ENCODE measurements around the gene KIFC3. TPM values are rescaled to one million over a fixed set of nuclear protein-coding genes. Genes with fewer than 3 reads are reported as not detected.
A peak's percentile ranks its signal among the peaks of the same experiment; 100 is the strongest.

Gene KIFC3
- total and polyA plus RNA-seq, 2 of the 13 experiments (the other 11 are each of a cell fraction or from before 2014, with no cell fraction given), result 42.1 to 45.3 TPM

DNA sequence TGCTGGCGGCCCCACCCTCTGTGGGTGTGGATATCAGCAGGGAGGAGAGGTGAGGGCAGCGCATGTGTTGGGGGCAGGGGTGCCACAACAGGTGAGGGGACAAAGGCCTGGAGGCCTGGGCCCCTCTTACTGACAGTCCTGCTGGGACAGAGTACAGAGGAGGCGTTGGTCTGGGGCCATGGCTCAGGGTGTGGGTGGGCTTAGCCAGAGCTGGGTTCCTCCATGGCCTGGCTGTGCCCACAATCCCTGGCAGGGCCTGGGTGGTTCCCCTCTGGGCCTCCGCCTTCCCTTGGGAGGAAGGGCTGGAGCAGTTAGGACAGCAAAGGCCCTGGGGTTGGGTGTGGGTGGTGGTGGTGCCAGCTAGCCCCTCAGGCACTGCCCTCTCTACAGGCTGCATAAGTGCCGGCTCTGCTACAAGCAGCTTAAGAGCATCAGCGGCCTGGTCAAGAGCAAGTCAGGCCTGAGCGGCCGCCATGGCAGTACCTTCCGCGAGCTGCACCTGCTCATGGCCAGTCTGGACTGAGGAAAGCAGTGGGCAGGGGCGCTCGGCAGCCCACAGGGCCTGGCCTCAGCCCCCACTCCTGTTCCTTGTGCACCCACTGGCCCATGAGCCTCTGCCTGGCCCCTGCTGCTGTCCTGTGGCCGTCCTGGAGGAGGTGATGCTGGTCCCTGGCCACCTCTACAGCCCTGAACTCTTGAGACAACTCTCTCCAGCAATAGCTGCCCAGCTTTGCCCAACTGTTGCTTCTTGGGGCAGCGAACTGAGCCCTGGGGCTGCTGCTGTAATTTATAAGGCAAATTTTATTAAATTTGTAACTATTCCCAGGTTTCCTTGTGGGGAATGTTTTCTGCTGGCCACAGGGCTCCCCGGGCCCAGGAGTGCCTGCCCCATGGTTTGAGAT is 45.6 kb downstream of the KIFC3 start:
- intact Hi-C loops (cut with micrococcal nuclease; ENCODE audit: unreplicated experiment), result loop anchor here (1.0 kb wide), 3 partner anchors 26 to 245 kb away; partner anchors contain the start of gene USB1
- H3K27ac ChIP-seq (ENCODE audit: extremely low read length, insufficient read depth, low read length), result no peak overlapping the region
- peak; percentile 1; the same call in 2 of the 3 replicates for ATAC-seq
- TF ChIP-seq ZNF235 (CRISPR knock-in tag; IDR thresholded peaks at IDR 0.05; ENCODE audit: borderline replicate concordance) (0 out of 2 replicates have a peak, but pooled peaks have one; percentile 45), ZNF562 (CRISPR knock-in tag; IDR thresholded peaks at IDR 0.05; ENCODE audit: borderline replicate concordance) (no peak)
- TF ChIP-seq, protein P1, sequence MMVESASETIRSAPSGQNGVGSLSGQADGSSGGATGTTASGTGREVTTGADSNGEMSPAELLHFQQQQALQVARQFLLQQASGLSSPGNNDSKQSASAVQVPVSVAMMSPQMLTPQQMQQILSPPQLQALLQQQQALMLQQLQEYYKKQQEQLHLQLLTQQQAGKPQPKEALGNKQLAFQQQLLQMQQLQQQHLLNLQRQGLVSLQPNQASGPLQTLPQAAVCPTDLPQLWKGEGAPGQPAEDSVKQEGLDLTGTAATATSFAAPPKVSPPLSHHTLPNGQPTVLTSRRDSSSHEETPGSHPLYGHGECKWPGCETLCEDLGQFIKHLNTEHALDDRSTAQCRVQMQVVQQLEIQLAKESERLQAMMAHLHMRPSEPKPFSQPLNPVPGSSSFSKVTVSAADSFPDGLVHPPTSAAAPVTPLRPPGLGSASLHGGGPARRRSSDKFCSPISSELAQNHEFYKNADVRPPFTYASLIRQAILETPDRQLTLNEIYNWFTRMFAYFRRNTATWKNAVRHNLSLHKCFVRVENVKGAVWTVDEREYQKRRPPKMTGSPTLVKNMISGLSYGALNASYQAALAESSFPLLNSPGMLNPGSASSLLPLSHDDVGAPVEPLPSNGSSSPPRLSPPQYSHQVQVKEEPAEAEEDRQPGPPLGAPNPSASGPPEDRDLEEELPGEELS (CRISPR knock-in tag; IDR thresholded peaks at IDR 0.05), result no peak
- TF ChIP-seq, protein P2, sequence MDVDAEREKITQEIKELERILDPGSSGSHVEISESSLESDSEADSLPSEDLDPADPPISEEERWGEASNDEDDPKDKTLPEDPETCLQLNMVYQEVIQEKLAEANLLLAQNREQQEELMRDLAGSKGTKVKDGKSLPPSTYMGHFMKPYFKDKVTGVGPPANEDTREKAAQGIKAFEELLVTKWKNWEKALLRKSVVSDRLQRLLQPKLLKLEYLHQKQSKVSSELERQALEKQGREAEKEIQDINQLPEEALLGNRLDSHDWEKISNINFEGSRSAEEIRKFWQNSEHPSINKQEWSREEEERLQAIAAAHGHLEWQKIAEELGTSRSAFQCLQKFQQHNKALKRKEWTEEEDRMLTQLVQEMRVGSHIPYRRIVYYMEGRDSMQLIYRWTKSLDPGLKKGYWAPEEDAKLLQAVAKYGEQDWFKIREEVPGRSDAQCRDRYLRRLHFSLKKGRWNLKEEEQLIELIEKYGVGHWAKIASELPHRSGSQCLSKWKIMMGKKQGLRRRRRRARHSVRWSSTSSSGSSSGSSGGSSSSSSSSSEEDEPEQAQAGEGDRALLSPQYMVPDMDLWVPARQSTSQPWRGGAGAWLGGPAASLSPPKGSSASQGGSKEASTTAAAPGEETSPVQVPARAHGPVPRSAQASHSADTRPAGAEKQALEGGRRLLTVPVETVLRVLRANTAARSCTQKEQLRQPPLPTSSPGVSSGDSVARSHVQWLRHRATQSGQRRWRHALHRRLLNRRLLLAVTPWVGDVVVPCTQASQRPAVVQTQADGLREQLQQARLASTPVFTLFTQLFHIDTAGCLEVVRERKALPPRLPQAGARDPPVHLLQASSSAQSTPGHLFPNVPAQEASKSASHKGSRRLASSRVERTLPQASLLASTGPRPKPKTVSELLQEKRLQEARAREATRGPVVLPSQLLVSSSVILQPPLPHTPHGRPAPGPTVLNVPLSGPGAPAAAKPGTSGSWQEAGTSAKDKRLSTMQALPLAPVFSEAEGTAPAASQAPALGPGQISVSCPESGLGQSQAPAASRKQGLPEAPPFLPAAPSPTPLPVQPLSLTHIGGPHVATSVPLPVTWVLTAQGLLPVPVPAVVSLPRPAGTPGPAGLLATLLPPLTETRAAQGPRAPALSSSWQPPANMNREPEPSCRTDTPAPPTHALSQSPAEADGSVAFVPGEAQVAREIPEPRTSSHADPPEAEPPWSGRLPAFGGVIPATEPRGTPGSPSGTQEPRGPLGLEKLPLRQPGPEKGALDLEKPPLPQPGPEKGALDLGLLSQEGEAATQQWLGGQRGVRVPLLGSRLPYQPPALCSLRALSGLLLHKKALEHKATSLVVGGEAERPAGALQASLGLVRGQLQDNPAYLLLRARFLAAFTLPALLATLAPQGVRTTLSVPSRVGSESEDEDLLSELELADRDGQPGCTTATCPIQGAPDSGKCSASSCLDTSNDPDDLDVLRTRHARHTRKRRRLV (CRISPR knock-in tag; IDR thresholded peaks at IDR 0.05), result no peak
- TF ChIP-seq, protein P3, sequence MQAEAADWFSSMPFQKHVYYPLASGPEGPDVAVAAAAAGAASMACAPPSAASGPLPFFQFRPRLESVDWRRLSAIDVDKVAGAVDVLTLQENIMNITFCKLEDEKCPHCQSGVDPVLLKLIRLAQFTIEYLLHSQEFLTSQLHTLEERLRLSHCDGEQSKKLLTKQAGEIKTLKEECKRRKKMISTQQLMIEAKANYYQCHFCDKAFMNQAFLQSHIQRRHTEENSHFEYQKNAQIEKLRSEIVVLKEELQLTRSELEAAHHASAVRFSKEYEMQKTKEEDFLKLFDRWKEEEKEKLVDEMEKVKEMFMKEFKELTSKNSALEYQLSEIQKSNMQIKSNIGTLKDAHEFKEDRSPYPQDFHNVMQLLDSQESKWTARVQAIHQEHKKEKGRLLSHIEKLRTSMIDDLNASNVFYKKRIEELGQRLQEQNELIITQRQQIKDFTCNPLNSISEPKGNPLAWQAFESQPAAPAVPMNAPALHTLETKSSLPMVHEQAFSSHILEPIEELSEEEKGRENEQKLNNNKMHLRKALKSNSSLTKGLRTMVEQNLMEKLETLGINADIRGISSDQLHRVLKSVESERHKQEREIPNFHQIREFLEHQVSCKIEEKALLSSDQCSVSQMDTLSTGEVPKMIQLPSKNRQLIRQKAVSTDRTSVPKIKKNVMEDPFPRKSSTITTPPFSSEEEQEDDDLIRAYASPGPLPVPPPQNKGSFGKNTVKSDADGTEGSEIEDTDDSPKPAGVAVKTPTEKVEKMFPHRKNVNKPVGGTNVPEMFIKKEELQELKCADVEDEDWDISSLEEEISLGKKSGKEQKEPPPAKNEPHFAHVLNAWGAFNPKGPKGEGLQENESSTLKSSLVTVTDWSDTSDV (CRISPR knock-in tag; IDR thresholded peaks at IDR 0.05), result 0 out of 2 replicates have a peak, but pooled peaks have one; percentile 29
- TF ChIP-seq, protein P4, sequence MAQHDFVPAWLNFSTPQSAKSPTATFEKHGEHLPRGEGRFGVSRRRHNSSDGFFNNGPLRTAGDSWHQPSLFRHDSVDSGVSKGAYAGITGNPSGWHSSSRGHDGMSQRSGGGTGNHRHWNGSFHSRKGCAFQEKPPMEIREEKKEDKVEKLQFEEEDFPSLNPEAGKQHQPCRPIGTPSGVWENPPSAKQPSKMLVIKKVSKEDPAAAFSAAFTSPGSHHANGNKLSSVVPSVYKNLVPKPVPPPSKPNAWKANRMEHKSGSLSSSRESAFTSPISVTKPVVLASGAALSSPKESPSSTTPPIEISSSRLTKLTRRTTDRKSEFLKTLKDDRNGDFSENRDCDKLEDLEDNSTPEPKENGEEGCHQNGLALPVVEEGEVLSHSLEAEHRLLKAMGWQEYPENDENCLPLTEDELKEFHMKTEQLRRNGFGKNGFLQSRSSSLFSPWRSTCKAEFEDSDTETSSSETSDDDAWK (CRISPR knock-in tag; IDR thresholded peaks at IDR 0.05), result no peak

More for the DNA sequence above, 45.6 kb downstream of the KIFC3 start:
- Histone ChIP-seq H3K9me3 (ENCODE audit: low read length) (no peaks in the 10 kb centered on the region), H3K4me1 (ENCODE audit: insufficient read depth, low read length) (no peaks in the 10 kb centered on the region), H3K9ac (ENCODE audit: insufficient read depth, low read depth, low read length) (no peak overlapping the region), H2AFZ (ENCODE audit: low read length) (no peak overlapping the region), H3K4me2 (ENCODE audit: low read depth, low read length) (no peak overlapping the region), H3K36me3 (replicated peaks in 1 of 2; ENCODE audit: control insufficient read depth in 1 of 2, insufficient read depth in 2 of 2, low read length in 2 of 2) (peaks cover 35 to 49% of the 10 kb centered on the region in 2 experiments; a peak in 4 of 5 replicates), H4K20me1 (ENCODE audit: insufficient read depth, low read length) (no peaks in the 10 kb centered on the region), H3K27me3 (ENCODE audit: control insufficient read depth in 1 of 2, insufficient read depth in 2 of 2, low read length in 2 of 2) (no peaks in the 10 kb centered on the region), H3K4me3 (replicated peaks in 1 of 3; ENCODE audit: insufficient read depth in 1 of 3, low read depth in 2 of 3, low read length in 3 of 3) (no peak overlapping the region), H3K79me2 (ENCODE audit: insufficient read depth, low read length) (no peaks in the 10 kb centered on the region)
- DNase-seq (ENCODE audit: low spot score) (no peak), FAIRE-seq (no peak)
- in situ Hi-C loops (cut with HindIII; ENCODE audit: extremely low pct_ligation_motif_present, low pct_unique_long_range_greater_than_20kb), result loop anchor here (5.0 kb wide), 2 partner anchors 106 to 246 kb away; partner anchors contain the start of genes USB1 and ZNF319
- no TSS peak for BruUV-seq (replicated peaks)
- WGBS (ENCODE audit: low lambda C conversion rate), result 78% methylated on average over 12 of the region's 15 CpGs
- CTCF ChIA-PET (ENCODE audit: low intra/inter-chr PET ratio, low total read pairs), result interaction anchor here (0.8 to 1.9 kb wide), 7 partner anchors 25 to 249 kb away, joined by 3 to 17 read pairs (median 6); partner anchors contain the start of genes ADGRG3, KIFC3, USB1 and ZNF319
- POLR2A ChIA-PET, result interaction anchor here (0.8 to 3.2 kb wide), 4 partner anchors 20 to 25 kb away, joined by 3 to 14 read pairs (median 4); partner anchors contain the start of gene KATNB1

Data from HepG2 (cell line).